Measurements from ENCODE around the gene CCDC68.
"Not testable (repeated sequence)": the region's sequence is repeated elsewhere in the genome, so short reads cannot be mapped to it uniquely, and the experiment has no call there.

CCDC68 gene

DNA sequence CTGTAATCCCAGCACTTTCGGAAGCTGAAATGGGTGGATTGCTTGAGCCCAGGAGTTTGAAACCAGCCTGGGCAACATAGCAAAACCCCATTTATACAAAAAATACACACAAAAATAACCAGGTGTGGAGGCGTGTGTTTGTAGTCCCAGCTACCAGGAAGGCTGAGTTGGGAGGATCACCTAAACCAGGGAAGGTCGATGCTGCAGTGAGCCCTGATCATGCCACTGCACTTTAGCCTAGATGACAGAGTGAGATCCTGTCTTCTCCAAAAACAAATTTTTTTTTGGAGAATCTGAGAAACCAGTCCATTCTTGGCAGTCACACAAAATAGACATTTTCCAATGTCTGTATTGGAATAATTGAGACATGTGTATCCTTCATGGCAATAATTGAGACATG is 84.2 kb downstream of the CCDC68 start:
- DNase-seq (ENCODE audit: low read depth), result no peak

GRCh38 chr18:54873884-54874255 is 85.4 kb downstream of the CCDC68 start:
- no peak for DNase-seq (ENCODE audit: low read depth)

DNA sequence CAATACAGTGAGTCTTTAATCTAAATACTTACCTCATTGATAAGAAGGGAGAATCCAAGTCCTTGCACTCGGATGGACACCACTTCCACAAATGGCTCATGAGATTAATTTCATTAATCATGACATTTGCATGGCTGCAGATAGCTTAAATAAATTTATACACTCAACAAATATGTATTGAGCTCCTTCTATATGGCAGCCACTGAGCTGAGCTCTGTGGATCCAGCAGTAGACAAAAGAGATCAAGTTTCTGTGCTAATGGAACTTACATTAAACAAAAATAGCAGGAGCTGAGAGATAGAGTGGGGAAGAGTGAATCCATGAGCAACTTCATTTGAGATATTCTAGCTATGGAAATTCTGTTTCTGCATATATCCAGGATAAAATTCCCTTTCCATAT is 86.6 kb downstream of the CCDC68 start:
- no peak for DNase-seq (ENCODE audit: low read depth)

- no peak for DNase-seq (ENCODE audit: low read depth)
Observed at GRCh38 chr18:54871231-54871630, 88.0 kb downstream of the CCDC68 start.

DNA sequence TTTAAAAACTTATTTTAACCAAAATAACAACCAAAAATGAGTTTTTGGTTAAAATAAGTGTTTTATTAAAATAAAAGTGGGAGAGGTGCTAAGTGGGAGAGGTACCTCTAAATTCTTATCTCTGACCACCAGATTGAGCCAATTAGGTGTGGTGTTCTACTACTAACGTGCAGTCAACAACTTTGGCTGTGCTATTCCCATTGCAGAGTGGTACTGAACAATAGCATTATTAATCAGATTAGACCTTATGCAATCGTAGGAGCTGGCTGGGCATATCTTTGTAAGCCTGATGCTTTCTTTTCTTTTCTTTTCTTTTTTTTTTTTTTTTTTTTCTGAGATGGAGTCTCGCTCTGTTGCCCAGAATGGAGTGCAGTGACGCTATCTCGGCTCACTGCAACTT is 92.1 kb downstream of the CCDC68 start:
- DNase-seq (ENCODE audit: low read depth), result no peak

- DNase-seq (ENCODE audit: low read depth), result no peak
Observed at GRCh38 chr18:54860941-54861340, 98.3 kb downstream of the CCDC68 start.

DNA sequence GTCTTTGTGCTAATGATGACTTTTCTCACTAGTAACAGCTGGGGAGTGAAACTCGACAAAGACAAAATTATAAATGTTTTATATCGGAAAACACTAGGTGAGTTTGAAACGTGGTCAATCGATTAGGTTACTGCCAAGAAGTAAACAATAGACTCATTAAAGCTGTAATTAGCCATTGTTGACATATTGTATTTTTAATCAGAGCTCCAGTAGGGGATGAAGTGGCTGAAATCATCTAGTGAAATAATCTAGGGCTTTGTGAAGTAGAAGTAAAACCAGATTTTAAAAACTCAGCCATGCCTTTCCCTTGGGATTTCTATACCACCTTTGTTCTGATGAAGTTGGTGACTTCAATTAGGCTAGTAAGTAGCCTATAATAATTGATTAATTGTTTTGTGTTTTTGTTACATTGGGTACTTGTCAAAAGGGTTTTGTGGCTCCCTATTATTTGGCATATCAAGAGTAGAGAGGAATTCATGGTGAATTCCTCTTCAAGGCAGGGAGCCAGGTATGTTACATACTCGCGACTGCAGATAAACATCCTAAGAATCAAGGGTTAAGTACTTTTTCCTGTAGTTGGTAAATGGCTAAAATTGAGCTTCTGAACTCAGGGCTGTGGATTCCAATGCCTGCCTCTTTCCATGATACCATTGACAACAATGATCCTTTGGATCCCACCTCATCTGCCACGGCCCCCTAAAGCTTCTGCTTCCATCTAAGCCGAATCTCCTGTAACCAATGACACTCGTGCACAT is 99.4 kb downstream of the CCDC68 start:
- DNase-seq (ENCODE audit: low read depth), result no peak

GRCh38 chr18:54857499-54857898 is 101.8 kb downstream of the CCDC68 start:
- DNase-seq (ENCODE audit: low read depth), result no peak

- DNase-seq (ENCODE audit: low read depth), result no peak
Observed at GRCh38 chr18:54856105-54856646, 103.1 kb downstream of the CCDC68 start.

DNA sequence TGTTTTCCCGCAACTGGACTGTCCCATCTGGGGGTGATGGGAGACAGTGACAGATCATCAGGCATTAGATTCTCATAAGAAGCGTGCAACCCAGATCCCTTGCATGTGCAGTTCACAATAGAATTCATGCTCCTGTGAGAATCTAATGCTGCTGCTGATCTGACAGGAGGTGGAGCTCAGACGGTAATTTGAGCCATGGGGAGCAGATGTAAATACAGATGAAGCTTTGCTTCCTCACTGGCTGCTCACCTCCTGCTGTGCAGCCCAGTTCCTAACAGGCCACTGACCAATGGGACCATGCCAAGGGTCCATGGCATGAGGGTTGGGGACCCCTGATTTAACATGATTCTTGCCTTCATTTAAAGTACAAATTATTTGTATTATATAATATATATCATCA is 104.2 kb downstream of the CCDC68 start:
- DNase-seq (ENCODE audit: low read depth), result not testable (repeated sequence)

- no peak for DNase-seq (ENCODE audit: low read depth)
Observed at GRCh38 chr18:54852780-54853675, 106.2 kb downstream of the CCDC68 start.

Data from non-pigmented ciliary epithelial cell (primary cell).